GM18511 (cell line): ENCODE data around the gene WDR64.

Source experiments
- ATAC-seq: cut with Tn5 transposase; IDR thresholded peaks from one replicate; pipeline ENCODE4 v1.9.1; 2021; ENCODE audit warnings: mild to moderate bottlenecking, moderate library complexity; ENCODE audit not compliant: unreplicated experiment

The WDR64 gene

DNA sequence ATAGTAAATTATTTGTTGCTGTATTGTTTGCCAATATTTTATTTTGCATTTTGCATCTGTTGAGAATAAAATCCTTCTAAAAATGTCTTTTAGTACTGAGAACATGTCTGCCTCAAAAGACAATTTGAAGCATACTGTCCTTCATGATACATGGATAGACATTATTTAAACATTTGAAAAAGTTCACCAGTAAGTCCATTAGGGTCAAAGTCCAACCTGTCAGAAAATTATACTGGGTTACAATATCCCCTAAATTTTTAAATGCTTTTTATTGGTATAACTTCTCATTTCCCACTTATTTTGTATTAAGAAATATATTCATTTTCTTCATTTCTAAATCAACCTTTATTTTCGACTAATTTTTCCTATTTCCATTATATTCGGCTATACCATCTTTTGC lies 21.2 kb upstream of the WDR64 start:
- no peak for ATAC-seq

DNA sequence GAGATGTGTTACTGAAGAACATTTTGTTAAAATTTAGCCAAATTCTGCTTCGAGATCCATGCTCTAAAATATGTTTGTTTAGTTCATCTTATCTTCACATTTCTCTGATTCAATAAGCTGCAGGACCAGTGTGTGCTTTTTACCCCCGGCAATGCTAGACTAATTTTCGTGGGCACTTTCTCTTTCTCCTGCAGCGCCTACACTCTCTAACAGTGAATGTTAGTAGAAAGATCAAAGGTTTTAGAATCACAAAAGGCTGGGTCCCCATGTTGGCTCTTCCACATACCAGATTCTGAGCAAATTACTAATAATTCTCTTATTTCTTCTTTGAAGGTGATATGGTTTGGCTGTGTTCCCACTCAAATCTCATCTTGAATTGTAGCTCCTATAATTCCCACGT lies 20.4 kb upstream of the WDR64 start:
- ATAC-seq: no peak

DNA sequence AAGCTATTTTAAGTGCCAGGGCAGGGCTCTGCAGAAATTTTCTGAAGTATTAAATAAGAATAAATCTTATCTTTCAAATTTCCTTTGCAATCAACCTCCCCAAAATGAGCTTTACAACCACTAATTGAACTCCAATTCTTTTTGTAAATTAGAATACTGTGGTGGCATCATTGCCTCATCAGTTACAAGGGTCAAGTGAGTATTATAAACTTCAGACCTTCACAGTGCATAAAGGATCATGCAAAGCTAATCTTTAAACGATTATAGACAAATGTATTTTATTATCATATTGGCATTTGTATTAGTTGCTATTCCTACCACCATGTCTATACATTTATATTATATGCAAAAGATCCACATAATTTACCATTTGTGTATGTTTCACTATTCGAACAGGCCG lies 19.1 kb upstream of the WDR64 start:
- ATAC-seq: no peak

DNA sequence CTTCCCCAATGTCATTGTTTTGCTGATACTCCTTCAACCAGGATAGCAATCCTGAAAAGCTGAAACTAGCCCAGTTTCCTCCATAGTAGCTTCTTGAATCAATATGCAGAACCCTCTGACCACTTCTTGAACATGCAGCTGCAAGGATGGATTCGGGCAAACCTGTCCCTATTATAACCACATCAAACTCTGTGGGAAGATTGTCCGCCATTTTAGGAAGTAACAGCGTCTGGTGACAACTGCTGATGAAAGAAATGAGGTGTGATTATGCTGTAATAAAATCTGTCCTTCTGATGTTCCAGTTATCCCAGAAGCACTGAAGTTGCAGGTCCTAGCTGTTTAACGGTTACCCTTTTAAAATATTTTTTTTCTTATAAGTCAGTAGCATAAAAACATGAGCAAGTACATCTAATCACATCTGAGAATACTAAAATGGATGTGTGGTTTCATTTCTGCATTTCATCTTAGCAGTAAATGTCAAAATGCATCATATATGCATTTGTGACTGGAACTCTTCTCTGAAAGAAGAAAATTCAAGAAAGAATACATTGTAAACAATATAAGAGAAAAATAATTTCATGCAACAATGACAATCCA lies 16.4 kb upstream of the WDR64 start:
- no peak for ATAC-seq

DNA sequence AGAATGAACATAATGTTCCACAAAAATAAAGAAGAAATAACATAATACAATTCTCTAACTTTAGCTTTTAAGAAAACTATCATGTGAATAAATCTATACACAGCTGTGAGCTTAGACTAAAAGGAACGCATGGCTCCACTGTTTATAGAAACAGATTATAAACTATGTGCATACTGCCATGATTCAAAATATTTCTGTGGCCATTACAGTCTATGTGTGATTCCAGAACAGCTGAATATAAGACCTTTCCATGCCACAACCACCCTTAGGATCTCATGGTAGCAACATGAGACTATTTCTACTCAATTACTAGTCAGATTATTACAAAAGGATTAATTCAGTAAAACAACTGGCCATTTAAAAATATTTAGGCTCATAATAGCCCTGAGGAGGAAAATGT lies 15.8 kb upstream of the WDR64 start:
- ATAC-seq: no peak

DNA sequence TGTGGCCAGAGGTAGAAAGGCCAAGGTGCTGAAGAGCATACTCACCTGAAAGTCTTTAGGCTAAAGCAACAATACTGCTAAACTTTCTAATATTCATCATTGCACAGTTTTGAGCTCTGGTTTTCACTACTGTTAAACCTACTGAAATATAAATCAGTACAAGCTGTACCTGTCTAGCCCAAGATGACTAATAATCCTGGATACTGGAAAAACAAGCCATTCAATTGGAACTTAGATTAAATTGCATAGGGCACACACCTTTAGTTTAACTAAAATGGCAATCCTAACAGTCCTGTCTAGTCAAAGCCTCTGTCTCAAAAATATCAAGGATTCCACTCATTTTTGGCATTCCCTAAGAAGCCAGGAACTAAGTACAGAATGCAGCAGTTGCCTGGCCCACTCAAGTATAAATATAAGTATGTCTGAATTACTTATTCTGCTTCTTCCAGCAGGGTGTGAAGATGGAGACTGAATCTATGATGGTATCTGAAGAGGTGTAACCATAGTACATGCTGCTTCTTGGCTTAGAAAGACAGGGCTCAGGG lies 15.0 kb upstream of the WDR64 start:
- ATAC-seq: no peak

DNA sequence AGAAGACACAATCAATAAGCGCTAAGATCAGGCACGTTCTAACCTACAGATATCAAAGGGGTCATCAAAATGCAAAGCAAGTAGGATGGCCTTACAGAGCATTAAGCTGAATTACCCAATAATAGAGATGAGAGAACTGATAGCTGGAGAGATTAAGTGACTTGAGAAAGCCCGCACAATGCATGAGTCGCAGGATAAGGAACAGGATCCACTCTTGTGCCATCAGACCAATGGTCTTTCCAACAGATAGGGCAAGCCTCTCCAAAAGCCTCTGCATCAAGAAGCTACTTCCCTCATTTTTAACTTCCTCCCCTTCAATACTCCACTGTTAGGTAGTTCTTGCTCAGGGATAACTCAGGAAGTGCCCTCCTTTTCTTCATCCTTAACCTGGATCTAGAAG lies 14.5 kb upstream of the WDR64 start:
- no peak for ATAC-seq

DNA sequence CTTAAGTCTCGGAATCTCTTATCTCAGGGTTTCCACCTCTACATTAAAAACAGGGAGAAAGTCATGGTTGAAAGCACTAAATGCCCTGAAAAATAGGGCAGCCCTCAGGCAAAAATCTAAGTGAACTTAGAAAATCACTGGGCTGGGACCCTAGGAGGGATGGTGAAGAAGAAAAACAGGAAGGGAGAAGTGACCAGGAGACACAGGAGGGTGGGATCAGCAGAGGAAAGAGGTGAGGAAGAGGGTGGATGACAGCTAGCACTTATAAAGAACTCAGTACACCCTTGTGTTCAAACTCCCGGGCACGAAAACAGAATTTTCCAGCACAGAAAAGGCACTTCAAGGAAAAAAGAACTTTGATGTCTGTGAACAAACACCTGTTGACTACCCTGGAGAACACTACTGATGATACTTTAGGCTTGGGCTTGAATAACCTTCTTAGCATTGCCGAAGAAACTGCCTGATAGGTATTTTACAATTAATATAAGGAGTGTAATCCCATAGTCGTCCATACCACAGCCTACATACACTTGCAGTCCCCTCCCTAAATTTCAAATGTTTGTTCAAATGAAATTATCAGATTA lies 13.9 kb upstream of the WDR64 start:
- no peak for ATAC-seq

DNA sequence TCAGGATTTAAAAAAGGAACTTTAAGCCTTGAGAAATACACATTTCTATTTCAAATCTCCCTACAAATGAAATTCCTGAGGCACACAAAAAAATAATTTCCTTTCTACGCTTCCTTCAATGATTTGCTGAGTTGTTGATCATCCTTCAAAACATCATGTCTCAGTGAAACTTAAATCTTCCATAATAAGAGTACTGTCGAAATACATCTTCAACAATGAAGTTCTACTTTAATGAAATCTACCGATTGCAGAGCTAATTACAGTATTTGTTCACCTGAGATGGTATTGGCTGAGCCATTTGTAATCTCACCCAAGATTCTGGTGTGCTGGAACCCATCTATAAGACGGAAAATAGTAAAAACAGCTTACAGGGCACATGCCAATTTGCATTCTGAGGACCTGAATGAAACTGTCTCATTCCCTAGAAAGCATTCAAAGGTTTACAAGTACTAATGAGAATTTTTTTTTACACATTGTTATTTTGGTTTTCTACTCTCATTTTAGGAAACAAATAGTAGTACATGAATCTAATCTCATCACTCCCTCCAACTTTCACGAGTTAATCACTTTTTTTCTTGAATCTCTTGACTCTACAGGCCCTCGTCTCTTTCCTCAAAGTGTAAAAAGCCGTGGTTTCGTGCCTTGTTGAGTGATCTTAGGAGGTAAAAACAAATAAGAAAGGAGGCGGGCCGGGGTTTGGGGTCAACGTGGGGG lies 13.0 kb upstream of the WDR64 start:
- no peak for ATAC-seq

DNA sequence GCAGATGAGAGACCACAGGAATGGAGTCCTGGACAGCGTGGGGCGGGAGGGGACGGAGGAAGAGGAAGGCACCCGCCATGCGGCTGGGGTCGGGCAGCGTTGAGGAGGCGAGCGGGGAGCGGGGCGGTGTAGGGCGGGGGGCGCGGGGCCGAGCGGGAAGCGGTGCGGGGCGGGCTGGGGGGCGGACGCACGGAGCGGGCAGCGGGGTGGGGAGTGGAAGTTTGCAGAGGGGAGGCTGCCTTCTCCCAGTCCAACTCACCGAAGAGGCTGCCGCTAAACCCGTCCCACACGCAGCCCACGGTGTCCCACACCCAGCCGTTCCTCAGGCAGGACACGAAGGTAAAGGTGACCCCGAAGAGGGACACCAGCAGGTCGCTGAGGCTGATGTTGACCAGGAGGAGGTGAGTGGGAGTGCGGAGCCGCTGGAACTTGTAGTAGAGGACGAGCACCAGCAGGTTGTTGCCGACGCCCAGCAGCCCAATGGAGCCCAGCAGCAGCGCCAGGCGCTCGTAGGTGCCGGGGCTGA lies 12.4 kb upstream of the WDR64 start:
- peak; percentile 54 for ATAC-seq

DNA sequence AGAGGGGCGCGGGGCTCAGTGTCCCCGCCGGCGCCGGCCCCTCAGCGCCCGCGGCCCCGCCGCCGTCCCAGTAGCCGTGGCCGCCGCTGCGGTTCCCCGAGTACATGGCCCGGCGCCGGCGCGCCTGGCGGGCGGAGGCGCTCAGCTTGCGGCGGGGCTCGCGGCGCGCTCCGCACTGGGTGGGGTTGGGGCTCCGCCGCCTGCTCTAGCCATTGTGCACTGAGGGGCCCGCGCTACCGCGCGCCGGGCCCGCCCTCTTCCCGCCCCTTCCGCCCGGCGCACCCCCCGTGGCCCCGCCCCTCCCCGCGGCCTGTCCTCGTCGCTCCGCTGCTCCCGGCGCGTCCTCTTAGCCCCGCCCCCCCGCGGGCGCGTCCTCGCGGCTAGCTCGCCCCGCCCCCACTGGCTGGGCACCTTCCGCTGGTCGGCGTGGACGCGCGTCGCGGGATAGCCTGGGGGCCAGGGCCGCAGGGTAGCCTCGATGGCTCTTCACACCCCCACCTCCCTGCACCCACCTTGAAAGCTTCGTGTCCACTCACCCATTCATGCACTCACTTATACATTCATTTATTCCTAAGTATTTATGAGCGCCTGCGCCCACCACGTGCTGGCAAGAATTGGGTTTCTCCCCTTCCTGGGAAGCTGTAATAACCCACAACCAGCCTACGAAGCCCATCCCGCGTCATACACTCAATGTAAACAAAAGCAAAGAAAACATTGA lies 11.8 kb upstream of the WDR64 start, which contains the start of the genes CHML and OPN3:
Gene CHML, minus strand, starts transcription at position 221 of the 718 bp plus-strand sequence. CDS start 4,603 bp downstream, outside the sequence.
Gene OPN3, minus strand, starts transcription at position 221 of the 718 bp plus-strand sequence. Its CDS starts 115 bp downstream, at position 106.
- ATAC-seq: peak; percentile 88

DNA sequence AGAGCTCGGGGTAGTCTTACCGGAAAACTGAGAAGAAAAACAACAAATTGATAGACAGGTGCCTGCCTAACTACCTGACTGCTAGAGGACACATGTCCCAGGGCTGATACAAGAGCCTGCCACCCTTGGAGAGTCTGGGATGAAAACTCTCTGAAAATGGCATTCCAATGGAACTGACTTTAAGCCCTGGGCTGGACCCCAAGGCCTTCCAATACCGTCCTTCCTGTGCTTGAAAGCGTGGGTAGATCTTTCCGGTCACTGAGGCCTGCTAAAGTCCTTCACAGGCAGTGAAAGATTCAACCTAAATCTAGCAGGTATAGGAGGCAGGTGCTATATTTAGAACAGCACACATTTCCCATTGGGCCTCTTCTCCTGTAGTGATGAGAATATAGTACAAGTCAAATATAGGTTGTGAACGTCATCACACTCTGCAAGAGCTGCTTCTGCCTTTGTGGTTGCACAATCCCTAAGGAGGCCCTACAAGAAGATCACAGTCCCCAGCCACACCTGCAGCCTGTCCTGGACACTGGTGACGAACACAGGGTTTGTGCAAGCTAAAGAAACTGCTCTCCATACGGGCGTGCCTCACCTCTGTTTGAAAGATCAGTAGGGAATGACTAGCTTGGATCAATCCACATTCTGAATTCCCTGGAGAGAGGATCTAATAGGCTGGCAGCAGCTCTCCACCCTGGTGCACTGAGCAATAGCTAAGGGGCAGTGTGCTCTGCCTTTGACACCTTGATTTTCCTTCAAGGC lies 11.0 kb upstream of the WDR64 start:
- no peak for ATAC-seq

DNA sequence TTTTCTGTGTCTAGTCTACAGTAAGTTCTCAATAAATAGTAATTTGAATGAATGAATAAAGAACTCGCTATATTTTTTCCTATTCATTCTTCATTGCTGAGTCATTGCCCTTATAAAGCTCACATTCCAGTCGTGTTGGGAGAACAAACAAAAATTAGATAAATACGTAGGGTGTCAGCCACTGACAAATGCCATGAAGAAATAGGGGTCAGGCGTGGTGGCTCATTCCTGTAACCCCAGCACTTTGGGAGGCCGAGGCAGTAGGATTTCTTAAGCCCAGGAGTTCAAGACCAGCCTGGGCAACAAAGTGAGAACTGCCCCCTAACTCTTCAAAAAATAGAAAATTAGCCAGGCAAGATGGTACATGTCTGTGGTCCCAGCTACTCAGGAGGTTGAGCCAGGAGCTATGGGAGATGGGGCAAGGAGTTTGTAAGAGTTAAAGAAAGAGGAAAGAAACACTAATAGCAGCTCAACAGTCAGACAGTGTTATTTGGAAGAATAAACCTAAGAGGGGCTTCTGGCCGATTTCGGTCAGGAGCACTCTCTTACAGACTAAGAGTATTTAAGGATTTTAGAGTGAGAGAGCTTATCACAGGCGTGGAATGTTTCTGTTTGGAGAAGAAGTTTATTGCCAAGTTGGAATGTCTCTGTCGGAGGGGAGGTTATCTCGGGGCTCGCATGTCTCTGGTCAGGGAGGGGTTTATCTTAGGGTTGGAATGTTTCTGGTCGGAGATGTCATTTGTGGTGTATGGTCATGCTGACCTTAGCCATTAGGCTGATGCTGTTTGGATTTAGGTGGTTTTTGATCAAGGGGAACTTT lies 10.1 kb upstream of the WDR64 start:
- no peak for ATAC-seq

DNA sequence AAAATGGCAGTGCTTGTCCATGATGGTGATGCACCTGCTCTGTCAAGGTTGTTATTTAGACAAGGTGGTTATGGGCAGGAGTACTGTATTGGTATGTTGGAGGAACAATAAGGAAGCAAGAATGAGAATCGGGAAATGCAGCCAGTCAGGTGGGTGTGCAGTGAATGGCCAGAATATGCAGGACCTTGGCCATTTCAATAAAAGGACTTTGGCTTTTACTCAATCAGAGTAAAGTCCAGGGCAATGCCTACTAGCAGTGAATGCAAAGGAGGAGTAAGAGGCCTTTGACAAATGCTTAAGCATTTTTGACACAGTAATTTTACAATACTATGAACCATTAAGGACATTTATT lies 9.5 kb upstream of the WDR64 start:
- ATAC-seq: no peak

DNA sequence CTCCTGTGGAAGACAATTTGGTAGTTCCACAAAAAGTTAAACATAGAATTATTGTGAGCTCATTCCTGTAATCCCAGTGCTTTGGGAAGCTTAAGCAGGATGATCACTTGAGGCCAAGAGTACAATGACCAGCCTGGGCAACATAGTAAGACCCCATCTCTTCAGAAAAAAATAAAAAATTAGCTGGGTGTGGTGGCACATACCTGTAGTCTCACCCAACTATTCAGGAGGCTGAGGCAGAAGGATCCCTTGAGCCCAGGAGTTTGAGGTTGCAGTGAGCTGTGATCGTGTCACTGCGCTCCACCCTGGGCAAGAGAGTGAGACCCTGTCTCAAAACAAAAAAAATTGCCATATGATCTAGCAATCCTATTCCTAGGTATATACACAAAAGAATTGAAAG lies 7.8 kb upstream of the WDR64 start:
- no peak for ATAC-seq

DNA sequence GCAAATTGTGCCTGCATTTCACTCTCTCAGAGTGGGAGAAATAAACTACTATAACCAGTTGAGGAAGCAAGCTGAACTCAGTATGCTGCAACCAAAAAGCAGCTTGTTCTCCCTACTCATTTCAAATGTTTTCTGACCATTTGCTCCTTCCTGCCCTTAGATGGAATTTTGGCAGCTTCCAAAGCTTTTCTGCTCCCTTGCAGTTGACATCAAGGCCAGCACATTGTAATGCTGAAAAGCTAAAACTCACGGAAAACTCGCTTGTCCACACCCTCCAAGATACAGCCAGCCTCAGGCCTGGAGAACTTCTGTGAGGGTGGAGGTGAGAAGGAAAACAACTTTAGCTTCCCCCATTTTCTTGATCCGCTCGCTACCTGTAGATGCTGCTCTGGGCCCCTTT lies 6.9 kb upstream of the WDR64 start:
- no peak for ATAC-seq

DNA sequence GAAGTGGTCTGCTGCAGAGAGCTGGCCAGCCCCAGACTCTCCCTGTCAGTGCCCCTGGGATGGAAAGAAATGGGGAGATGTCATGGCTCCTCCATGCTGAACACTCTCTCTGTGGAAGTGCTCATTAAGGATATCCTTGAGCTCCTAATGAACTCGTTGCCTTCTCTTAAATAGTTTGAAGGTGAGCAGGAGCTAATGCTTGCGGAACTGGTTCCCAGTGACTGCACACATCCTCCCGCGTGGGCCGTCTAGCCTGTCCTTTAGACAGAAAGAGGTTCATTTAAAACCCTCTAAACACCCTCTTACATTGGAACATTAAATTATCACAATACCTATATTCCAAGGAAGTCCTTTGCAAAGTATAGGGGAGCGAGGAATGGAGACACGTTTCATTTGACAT lies 5.9 kb upstream of the WDR64 start:
- ATAC-seq: no peak

DNA sequence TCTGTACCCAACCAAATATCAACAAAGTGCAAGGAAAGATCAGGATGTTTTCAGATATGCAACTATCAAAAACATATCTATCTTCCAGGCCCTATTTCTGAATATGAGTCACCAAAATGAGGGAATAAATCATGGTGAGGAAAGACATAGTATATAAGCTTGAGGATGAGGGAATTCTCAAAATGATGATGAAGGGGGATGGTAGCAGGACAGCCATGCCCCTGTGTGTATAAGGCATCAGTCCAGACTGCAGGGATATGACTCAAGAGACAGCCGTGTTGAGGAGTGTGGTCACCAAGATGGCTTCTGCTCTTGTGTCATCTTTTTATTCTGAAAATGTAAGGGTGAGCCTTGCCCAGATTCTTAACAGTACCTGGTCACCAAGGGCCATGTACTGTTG lies 4.4 kb upstream of the WDR64 start:
- ATAC-seq: no peak

DNA sequence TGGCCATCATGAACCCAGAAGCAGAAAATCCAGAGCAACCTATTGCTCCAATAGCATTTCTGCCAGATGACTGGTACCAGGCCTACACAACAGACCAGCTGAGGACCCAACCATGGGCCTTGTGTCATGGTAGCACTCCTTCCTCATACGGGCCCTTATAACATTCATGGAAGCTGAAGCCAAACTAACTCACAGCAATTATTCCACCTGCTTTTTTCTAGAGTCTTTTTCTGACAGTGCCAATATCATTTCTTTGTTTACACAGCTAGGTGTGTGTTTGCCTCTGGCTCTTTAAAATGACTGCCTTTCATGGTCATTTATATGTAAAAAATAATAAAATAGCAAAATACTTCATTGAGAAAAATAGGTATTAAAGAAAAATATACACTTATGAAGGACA lies 3.9 kb upstream of the WDR64 start:
- no peak for ATAC-seq

DNA sequence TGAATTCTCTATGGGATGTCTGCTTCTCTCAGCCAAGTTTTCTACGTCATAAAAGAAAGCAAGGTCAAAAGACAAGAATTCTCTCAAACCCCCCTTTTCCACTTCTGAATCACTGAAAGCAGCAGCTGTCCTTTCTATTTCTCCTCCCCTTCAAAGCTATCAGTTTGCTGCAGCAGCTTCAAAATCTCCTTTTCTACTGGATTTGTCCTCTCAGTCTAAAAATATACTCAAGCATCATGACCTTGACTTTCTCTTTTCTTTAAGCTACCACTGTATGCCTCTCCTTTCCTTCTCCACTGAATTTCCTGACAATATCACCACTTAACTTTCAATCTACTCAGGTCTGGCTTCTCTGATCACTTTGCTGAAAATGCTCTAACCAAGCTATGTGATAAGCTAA lies 1.9 kb downstream of the WDR64 start:
- ATAC-seq: no peak
